NCI-H2171 treated with DMSO at 0.1 percent for 48 hours (cell line): ENCODE results near the gene NRP1.

Experiments used
- DNase-seq: peaks from one replicate; lab custom pipeline; 2025; lab: John Stamatoyannopoulos, UW

Gene NRP1

DNA sequence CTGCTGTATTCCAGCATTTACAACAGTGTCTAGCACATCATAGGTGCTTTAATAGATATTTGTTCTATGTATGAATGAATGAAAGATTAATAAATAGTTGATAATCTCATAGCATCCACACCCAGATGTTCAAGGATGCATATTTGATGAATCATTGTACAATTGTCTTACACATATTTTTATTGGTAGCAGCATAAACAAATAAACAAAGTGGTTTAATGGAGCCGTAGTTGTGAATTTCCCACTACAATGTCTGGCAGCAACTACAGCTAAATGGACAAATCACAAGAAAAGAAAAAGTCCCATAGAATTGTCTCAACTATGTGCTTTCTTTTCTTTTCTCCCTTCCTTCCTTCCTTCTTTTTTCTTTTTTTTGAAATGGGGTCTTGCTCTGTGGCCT is 150.8 kb downstream of the NRP1 start:
- DNase-seq, result no peak

DNA sequence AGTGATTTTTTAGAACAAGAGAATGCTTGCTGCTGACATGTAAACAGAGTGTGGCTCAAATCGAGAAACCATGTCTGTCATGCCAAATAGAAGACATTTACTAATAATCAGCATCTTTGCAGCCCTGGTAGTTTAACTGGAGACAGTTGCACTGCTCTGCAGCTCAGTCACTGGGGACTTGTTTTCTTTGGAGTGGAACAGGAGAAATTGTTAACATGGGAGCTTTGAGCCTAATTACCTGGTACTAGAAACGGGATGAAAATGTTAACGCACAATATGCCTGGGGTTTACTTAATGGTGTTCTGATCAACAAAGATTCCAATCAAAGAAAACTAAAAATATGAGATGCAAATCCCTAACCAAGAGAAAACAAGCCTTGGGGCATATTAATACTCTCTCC is 153.5 kb downstream of the NRP1 start:
- peak; percentile 54 for DNase-seq

DNA sequence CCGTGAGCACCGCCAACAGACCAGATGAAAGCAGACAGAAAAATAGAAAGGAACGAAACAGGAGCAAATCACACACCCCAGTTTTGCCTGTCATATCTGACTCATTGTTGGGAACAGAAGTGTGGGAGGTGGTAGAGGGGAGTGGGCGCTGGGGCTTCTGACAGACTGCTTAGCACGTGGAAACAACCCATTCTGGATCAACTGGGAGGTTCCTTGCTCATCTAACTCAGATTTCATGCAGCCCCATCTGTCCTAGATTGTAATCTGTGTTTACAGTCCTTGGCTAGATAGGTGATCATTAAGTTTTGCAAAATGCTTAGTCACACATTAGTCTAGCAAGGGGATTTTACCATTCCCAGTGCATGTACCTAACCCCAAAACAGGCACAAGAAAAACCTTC is 154.1 kb downstream of the NRP1 start:
- DNase-seq, result peak; percentile 66

DNA sequence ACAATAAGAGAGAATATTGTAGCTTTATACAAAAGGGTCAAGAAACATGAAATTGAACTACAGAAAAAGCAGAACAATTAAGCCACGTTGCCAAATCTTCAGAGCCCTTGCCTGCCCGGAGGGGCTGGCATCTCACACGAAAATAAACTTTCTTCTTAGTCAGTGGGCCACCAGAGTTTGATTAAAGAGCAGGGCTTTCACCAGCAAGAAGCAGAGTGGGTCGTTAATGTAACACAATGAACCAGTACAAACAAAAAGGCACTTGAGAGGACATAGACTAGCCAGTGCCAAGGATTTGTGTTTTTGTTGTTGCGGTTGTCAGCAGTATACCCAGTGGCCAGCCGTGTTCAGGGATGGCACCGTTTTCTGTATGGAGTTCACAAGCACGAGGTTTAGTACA is 155.4 kb downstream of the NRP1 start:
- DNase-seq, result no peak

DNA sequence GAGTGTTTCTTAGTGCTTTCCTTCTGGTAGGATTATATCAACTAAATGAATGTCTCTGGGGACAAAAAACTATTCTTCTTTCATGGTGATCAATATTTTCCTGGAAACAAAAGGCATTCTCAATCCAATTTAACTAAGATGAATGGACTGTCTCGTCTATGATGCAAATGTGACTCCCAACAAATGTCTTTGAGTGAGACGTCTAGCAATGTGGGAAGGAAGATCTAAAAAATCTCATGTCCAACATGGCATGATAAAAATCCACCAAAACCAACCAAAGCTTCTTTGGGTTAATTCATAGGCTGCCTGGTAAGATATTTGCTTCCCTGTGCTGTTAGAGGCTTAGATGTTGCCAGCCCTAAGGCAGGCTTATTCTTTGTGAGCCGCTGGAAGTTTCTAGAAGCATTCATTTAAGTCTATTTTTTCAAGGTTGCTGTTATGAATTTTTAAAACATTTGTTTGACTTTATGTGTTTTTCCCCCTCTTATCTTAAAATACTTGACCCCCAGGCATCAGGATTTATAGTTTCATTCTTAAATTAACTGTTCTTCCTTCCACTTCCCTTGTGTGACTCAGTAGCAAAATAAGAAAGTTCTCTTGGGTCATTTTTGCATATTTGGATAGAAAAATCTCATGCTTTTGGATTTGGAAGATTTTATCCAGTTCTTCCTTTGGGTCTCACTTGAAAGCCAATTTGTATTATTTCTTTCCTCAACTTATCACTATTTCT is 156.3 kb downstream of the NRP1 start:
- no peak for DNase-seq

DNA sequence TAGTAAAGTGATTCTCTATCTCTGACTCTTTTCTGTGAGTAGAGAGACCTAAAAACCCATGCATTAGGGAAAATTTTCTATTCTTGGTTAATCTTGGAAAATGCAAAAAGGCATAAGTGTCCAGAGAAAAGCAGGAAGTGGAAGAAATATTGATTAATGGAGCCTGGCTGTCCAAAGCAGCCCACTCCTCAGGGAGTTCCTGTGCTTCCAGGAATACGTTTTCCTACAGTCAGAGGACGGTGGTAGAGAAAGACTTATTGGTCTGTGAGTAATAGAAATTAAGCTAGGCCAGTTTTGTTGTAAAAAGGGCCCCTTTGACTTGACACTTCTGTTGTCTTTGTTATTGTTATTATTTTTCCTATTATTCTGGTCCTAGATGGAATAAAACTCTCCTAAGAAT is 157.8 kb downstream of the NRP1 start:
- DNase-seq, result no peak

DNA sequence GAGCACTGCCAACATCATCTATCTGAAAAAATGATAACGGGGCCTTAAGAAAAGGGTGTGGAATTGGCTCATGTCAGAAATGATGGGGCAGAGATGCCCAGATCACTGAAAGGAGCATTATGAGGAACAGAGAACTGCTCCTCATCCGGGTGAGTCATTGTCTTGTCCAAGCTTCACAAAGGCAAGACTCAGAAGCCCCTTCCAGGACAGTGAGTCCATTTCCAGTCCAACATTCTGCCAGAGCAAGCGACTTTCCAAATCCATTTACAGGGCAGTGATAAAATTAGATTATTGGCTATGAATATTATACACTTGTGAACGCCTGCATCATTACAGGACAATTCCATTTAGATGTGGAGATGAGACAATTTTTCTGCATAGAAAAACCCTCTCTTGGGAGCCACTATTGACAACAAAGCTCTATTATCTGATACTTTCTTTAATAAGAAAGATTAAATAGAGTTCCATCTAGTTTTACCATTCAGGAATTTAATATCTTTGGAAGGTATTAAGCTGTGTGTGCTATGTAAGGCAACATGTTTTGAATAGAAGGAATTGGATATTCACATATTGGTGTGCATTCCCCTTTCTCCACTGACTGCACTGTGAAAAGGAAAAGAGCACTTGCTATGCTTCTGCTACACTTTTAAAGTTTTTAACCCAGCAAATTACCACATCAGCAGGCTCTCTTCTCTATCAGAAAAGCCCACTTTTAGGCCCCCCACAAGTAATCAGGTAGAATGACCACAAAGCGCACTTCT is 159.6 kb downstream of the NRP1 start:
- DNase-seq, result no peak

DNA sequence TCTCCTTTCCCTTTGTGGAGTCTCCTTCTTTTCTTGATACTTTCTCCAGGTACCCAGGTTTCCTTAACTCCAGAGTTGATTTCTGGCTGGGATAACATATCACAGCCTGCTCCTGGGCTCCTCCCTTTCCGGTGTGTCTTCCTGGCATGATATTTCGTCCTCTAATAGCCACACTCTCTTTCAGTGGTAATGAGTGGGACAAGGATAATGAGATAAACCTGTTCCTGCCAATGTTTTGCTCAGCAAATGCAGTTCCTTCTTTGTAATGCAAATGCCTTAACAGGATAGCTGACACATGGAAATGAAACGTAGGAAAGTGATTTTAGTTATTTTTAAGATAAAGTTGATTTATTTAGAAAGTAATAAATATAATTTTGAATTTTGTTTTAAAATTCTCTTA is 168.6 kb downstream of the NRP1 start:
- no peak for DNase-seq

DNA sequence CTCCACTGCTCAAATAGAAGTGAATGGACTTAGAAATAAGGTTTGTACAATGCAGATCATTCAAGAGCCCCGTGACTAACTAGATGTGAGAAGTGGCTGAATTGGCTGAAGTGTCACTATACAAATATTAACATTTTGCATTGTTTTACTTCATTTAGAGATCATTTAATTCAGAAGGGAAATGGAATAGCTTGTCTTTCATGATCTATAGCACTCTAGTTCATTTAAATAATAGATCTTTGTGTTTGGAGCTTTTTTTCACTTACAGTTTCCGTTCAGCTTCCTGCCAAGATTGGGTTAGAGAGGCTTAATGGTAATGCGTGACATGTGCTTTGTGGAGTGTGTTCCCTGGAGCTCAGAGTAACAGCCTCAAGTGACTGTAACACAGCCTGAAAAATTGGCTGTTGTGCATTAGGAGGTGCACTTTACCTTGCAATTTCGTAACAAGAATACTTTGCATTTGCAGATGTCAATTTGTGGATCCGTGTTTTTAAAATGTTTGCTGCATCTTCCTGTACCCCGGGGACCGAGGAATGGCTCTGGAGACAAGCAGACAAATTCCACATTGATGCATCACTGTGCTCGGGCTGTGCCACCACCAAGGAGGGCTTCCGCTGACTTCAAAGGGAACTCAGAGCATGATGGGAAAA is 170.3 kb downstream of the NRP1 start:
- no peak for DNase-seq

DNA sequence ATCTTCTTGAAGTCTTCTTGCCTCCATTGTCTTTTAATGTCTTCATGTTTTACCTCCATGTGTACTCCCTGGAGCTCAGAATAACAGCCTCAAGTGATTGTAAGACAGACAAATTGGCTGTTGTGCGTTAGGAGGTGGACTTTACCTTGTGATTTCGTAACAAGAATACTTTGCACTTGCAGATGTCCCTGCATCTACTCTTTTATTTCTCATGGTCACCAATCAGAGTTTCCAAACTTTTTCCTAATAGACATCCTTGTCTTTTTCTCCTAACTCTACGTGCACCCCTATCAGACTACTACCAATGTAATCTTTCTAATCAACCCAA is 172.3 kb downstream of the NRP1 start:
- no peak for DNase-seq

DNA sequence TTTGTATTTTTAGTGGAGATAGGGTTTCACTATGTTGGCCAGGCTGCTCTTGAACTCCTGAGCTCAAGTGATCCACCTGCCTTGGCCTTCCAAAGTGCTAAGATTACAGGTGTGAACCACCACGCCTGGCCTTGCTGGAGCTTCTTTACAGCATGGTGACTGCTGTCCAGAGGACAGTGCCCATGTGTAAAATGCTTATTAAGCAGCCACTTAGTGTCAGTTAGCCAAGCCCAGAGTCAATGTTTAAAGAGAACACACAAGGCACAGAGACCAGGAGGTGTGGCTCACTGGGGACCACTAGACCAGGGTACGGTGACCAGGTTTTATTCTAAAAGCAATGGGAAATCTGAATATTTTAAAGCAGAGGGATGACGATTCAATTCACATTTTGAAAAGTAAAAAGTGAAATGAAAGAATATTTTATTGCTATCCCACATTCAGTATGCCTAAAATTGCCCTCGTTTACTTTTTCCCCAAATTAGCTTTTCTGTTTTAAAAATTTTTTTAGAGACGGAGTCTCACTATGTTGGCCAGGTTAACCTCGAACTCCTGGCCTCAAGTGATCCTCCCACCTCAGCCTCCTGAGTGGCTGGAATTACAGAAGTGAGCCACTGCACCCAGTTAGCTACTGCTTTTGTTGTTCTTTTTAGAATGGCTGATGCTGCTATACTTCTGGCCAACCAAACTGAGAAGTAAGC is 172.8 kb downstream of the NRP1 start:
- no peak for DNase-seq

DNA sequence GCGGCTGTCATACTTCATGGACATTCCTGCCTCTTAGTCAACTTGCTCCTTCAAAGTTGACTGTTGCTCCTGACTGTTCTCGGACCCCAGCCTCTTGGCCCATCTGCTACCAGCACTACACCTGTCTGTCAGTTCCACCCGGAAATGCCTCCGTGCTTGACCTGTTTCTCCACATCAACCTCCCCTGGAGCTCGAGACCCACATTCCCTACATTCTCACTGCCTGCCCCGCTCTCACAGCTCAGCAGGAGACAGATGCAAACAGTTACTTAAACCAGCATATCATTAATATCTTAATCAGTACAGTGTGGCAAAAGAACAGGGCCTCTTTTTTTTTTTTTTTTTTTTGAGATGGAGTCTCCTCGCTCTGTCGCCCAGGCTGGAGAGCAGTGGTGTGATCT is 174.3 kb downstream of the NRP1 start:
- no peak for DNase-seq

DNA sequence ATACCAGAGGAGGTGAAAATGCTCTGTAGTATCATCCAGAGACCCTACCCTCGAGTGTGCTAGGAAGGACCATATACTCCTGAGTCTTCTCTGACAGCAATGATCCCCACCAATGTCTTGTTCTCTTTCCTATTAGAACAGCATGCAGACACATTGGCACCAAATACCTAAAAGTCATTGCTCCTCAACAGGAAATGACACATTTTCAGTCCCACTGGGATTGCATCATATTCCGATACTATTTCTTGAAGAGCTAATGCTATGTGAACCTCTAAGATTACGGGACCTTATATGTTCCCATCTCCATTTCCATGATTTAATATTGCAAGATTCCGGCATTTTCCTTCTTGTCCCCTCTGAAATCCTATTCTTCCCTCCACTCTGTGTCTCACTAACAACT is 177.4 kb downstream of the NRP1 start:
- DNase-seq, result no peak

DNA sequence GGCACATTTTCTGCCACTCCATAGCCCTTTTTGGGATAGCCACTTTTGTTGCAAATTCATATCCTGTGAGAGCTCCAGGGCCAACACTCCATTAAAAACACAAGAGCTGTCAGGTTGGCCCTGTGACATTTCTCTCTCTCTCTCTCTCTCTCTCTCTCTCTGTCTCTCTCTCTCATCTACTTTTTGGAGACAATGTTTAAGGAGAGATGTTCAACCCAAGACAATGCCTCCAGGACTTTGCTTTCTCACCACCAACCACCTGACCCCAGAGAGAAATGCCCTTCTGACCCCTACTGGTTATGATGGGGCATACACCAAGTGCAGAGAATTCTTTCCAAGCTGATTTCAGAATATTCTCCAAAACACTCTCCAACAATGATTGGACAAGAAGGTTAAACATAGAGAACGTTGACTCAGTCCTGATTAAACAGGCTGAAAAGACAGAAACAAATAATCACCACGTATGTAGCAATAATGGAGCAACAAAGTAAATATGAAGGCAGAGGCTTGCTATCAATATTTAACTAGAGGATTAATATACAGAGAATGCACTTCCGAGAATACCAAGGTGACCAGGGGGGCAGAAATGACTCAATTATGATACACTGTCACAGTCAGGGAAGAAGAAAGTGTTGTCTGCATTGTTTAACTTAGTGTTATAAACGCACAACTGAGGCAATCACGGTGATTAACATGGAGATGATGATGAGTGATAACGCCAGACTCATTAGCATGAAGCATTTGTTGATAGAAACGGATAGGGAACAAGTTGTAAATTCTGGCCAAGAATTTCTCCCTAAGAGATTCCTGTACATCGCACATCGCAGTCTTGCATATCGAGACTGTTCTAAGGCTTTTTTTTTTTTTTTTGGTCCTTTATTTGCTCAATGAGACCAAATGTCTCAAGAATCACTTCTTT is 178.5 kb downstream of the NRP1 start:
- peak; percentile 0 for DNase-seq

DNA sequence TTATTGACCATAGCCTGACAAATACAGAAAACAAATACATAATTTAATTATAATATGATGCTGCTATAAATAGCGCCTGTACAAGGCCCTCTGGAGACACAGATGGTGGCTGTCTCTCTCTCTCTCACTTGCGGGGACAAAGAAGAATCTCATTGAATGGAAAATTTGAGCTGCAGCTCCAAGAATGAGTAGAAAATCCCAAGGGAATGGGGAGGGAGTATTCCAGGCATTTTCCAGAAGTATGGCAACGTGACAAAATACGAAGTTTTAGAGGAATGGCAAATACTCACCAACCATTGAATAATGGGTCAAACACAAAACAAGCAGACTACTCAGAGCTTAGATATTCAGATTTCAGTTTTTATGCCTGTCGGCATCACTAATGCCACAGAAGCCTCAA is 179.9 kb downstream of the NRP1 start:
- DNase-seq, result peak; percentile 3

DNA sequence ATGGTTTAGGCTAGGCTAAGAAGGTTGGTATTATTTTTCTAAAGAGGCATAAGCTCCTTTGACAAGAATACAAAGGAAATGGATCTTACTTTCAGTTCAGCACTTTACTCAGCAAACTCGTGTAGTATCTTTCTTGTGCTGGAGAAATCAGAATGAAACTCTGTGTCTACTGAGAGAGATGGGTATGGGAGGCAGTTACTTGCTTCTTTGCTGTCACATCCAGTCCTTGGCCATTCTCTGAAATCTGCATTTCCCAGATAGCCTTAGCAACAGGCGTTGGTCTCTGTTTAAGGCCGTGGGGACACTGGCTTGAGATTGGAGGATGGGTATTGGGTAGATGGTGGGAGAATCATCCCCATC is 180.5 kb downstream of the NRP1 start:
- DNase-seq, result no peak

DNA sequence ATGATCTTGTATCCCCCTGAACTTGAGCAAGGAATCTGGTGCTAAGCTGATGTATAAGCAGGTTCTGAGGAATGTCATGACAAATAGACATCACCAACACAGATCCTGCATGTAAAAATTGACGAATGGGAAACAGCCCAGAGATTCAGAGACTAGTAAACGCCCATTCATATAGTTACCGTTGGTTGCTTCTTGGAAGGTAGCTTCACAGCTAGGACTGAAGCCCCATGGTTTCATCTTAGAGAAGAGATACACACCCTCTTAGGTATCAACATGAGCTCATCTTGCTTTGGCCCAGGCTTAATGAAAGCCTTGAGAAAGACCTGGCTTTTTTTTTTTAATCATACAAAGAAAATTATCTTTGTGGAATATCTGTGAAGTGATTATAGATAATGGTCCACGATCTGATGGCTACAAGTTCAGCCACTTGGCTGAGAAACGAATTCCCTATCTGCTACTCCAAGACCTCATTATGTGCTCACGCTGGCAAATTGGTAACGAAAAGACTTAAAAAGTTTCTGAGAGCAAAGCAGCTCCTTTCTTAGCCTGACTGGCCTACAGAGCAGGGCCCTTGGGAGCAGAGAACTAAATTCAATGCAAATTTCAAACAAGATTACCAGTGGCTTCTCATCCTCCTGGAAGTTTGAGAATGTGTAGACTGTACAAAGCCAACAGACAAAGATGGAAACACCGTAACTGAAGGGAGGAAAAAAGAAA is 181.1 kb downstream of the NRP1 start:
- no peak for DNase-seq

DNA sequence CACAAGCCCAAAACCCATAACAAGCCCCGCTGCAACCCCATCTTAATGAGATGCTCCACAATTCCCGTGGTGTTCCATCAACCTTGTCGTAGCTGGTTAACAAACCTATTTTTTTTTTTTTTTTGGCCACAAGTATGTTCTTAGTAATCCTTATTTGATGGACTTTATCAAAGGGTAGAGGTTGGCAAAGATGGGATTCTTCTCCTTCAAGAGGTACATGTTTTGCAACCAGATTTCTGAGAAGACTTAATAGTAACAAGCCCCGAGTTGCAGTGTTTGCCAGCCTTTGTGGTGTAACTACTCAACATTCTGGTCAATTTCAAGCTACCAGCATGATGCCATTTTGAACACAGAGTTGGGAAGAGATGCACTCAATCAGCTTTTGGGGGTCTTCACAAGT is 181.7 kb downstream of the NRP1 start:
- DNase-seq, result no peak

DNA sequence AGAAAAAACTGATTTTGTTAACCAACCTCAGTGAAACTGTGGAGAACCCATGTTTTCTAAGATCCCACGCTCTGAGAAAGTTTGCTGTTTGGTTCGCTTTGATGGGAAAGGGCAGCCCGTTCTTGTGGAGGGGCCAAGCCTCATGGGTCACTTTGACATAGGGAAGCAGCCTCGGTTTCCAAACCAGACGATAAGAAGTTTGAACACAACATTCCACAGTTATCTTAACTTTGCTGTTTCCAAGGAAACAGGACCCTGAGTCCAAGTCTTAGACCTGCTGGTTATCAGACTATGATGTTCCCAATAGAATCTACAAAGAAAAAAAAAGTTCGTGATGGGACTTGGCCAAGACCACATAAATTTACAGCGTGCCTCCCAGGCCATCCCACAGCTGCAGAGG is 182.3 kb downstream of the NRP1 start:
- DNase-seq, result no peak

DNA sequence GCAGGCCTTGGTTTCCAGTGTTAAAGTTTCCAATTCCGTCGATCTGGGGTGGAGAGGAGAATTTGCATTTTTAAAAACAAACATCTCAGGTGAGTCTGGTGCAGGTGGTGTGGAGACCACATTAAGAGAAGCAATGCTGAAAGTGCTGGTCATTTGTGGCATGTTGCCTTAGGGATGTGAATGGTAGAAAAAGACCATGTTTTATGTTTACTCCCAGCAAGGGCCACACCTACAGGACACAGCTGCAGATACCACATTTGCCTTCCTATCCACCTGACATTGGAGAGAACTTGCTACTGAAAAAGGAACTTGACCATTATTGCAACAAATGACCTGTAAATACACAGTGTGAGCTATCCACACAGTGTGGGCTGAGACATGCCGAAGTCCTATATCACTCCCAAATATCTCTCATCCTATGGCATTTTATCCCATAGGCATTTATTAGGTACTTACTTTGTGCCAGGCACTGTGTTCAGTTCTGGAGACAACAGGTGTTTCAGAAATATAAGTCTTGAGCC is 183.1 kb downstream of the NRP1 start:
- no peak for DNase-seq

DNA sequence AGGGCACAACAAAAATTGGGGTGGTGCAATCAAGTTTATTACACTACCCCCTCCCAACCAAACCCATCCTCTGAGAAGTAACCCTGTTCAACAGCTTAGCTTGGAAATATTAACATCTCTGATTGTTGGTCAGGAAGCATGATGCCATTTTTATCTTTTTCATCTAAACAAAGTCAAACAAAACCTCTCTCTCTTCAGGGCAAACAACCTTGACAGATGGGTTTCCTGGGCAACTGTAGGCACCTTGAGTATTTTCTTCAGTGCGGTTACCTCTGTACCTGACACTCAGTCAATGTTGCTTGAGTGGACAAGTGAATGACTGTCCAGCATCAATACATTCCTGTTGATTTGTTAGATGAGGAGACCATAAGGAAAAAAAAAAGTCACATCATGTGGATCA is 183.6 kb downstream of the NRP1 start:
- no peak for DNase-seq
